22Rv1 (cell line): Measurements from ENCODE around the gene FXYD6.

Experiments used
- ZFX ChIP-seq: fragments of 450-650 bp; IDR thresholded peaks from 2 replicates; pipeline ENCODE4 v1.6.1; 2017; ENCODE audit warnings: antibody characterized with exemption, borderline replicate concordance
- TF ChIP-seq, protein P1 (sequence below): fragments of 450-650 bp; IDR thresholded peaks from 2 replicates; pipeline ENCODE4 v1.5.1; 2017; ENCODE audit warnings: mild to moderate bottlenecking

DNA sequence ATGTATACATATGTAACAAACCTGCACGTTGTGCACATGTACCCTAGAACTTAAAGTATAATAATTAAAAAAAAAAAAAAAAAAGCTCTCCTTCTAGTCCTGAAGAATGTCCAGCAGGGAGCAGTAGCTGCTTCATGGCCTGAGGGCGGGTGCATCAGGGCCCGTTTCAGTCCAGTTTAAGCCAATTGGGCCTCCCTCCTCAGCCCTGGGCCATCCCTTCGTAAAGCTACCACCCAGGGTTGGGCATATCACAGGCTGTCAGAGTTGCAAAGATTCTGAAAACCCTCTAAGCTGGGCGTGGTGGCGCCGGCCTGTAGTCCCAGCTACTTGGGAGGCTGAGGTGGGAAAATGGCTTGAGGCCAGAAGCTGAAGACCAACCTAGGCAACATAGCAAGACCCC lies 47.3 kb upstream of the FXYD6 start:
- TF ChIP-seq, protein P1, sequence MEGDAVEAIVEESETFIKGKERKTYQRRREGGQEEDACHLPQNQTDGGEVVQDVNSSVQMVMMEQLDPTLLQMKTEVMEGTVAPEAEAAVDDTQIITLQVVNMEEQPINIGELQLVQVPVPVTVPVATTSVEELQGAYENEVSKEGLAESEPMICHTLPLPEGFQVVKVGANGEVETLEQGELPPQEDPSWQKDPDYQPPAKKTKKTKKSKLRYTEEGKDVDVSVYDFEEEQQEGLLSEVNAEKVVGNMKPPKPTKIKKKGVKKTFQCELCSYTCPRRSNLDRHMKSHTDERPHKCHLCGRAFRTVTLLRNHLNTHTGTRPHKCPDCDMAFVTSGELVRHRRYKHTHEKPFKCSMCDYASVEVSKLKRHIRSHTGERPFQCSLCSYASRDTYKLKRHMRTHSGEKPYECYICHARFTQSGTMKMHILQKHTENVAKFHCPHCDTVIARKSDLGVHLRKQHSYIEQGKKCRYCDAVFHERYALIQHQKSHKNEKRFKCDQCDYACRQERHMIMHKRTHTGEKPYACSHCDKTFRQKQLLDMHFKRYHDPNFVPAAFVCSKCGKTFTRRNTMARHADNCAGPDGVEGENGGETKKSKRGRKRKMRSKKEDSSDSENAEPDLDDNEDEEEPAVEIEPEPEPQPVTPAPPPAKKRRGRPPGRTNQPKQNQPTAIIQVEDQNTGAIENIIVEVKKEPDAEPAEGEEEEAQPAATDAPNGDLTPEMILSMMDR = peak; percentile 8; the same call in 1 of the 2 replicates
- TF ChIP-seq ZFX = no peak
